Measurements from ENCODE around the gene CAB39L. TPM values are rescaled to one million over a fixed set of nuclear protein-coding genes. Genes with fewer than 3 reads are reported as not detected.

Gene CAB39L
- total and polyA plus RNA-seq, 2 of the 4 experiments (the other 2 are of a cell fraction) = 8.5 to 16.7 TPM

- H3K23ac ChIP-seq (ENCODE audit: low read depth, low read length) = no peak overlapping the region
- in situ Hi-C loops (cut with MboI; ENCODE audit: low sequenced_read_pairs) (no loop called here), dilution Hi-C loops (cut with HindIII; ENCODE audit: low sequenced_read_pairs, unreplicated experiment) (no loop called here), intact Hi-C loops (cut with micrococcal nuclease) (no loop called here)
- H3K4me1 ChIP-seq (ENCODE audit: control insufficient read depth, insufficient read depth, low read length) = peaks cover 14% of the 10 kb centered on the region
- peaks cover 16 to 38% of the 10 kb centered on the region in 2 experiments for H3K79me1 ChIP-seq (ENCODE audit: low read depth in 1 of 2, low read length in 2 of 2)
- H4K20me1 ChIP-seq (ENCODE audit: insufficient read depth, low read length) = no peaks in the 10 kb centered on the region
- no peak overlapping the region for H3K56ac ChIP-seq (ENCODE audit: extremely low read depth, insufficient read depth, low read length)
- H3K4me3 ChIP-seq (ENCODE audit: insufficient read depth, low read depth, low read length) = no peak overlapping the region
- H3K4me2 ChIP-seq (ENCODE audit: low read depth, low read length) = no peak overlapping the region
- no peak overlapping the region for H2AK9ac ChIP-seq (replicated peaks; ENCODE audit: low read depth, low read length, poor library complexity)
- no TSS peak for BruUV-seq (replicated peaks)
- peak overlapping the region; percentile 81 for H3K27ac ChIP-seq (ENCODE audit: insufficient read depth, low read length)
- H3K14ac ChIP-seq (replicated peaks; ENCODE audit: low read depth, low read length) = no peak overlapping the region
- peak overlapping the region; percentile 92 for H2AK5ac ChIP-seq (ENCODE audit: low read depth, low read length)
- ChIA-PET POLR2A (ENCODE audit: unreplicated experiment) (no interaction called here), CTCF (no interaction called here)
- peaks cover 9% of the 10 kb centered on the region for H3K36me3 ChIP-seq (ENCODE audit: control insufficient read depth, insufficient read depth, low read length)
- H3K4ac ChIP-seq (ENCODE audit: low read depth, low read length) = peak overlapping the region; percentile 73
- H2BK20ac ChIP-seq (ENCODE audit: low read depth, low read length) = peak overlapping the region; percentile 73; the same call in 1 of the 2 replicates
- H3K9ac ChIP-seq (ENCODE audit: low read depth, low read length) = no peak overlapping the region
- peak overlapping the region; percentile 66 for H4K5ac ChIP-seq (ENCODE audit: low read depth, low read length)
- peak overlapping the region; percentile 84 for H2BK120ac ChIP-seq (ENCODE audit: low read depth, low read length)
- ATAC-seq (ENCODE audit: low read depth) (peak; percentile 25; the same call in 1 of the 2 replicates), DNase-seq (peak; percentile 63)
- H3K9me1 ChIP-seq (ENCODE audit: insufficient read depth, low read length) = peaks cover 6% of the 10 kb centered on the region
- H2AFZ ChIP-seq (replicated peaks; ENCODE audit: low read length, poor library complexity) = no peak overlapping the region
- no peaks in the 10 kb centered on the region for H3K27me3 ChIP-seq (ENCODE audit: control insufficient read depth, insufficient read depth, low read length)
- H3K18ac ChIP-seq (ENCODE audit: low read depth, low read length) = peak overlapping the region; percentile 66
- H2BK15ac ChIP-seq (ENCODE audit: low read depth, low read length) = peak overlapping the region; percentile 93; the same call in 1 of the 3 replicates
- WGBS, 2 experiments (ENCODE audit: extremely low coverage in 2 of 2, insufficient read length in 1 of 2) = no CpG with 5 or more reads among the region's 7 CpGs
- H2BK5ac ChIP-seq (ENCODE audit: low read depth, low read length, poor library complexity, severe bottlenecking) = peak overlapping the region; percentile 75
- H4K91ac ChIP-seq (ENCODE audit: insufficient read depth, low read depth, low read length) = peak overlapping the region; percentile 85
- H4K8ac ChIP-seq (ENCODE audit: low read depth in 2 of 2, low read length in 2 of 2) = peak overlapping the region; percentile 82 to 90
- TF ChIP-seq FOS (IDR thresholded peaks at IDR 0.05; ENCODE audit: low read depth, low read length) (peak; percentile 23; the same call in 1 of the 2 replicates), MAFK (IDR thresholded peaks at IDR 0.05; ENCODE audit: low read depth, low read length) (no peak)
- peaks cover 3% of the 10 kb centered on the region; the same call in 1 of the 2 replicates for H3K9me3 ChIP-seq (ENCODE audit: control insufficient read depth, insufficient read depth, low read length)
Observed at GRCh38 chr13:49457221-49457620, 13.4 kb upstream of the CAB39L start.
